Posterior vena cava (tissue), 2 donors: ENCODE measurements around the gene GABRB2. TPM values are rescaled to one million over a fixed set of nuclear protein-coding genes. Genes with fewer than 3 reads are reported as not detected.
"Not testable (repeated sequence)": the region's sequence is repeated elsewhere in the genome, so short reads cannot be mapped to it uniquely, and the experiment has no call there.

Source experiments
- DNase-seq: peaks from one replicate; pipeline ENCODE4 v3.0.0-alpha.2; 2020; ENCODE audit warnings: low spot score
- intact Hi-C, 2 donors: fragments of 100-400 bp; cut with DNase I; formaldehyde crosslinking; loops; one replicate each; pipeline versions ENCODE4 v1.14.1 to v1.14.2; 2022 to 2023
- total RNA-seq, 2 donors: library from RNA; stranded (reverse); fragmentation: NEBNext Ultra II Directional; extraction: Animal tissue kit (Norgen Biotek cat#: 25700); gene quantifications; one replicate each; pipeline ENCODE4 v1.2.1, GENCODE V29; 2021
- donor health status: DM: yes; HTN: yes; CAD: no.
- donor health status: DM: yes; HTN: yes; CAD: no.

GABRB2 gene
- total RNA-seq, 2 donors from 2014 or later: 0.86 to 0.93 TPM

DNA sequence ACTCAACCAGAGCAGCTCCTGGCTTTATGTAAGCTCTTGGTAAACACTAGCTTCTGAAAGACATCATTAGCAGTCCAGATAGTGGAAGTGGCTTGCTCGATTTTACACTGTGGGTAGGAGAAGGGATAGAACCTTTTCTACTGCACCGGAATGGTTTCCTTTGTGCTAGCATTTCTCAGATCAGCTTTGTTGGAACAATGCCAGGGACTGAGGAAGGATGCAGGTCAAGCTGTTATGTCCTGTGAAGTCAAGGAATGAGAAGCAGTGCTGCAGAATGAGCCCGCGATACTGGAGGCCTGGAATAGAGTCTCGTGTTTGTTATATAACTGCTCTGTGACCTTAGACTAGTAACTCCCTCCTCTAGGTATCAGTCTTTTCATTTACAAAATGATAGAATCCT, 233.6 kb downstream of the GABRB2 start:
- intact Hi-C loops: no loop called here

DNA sequence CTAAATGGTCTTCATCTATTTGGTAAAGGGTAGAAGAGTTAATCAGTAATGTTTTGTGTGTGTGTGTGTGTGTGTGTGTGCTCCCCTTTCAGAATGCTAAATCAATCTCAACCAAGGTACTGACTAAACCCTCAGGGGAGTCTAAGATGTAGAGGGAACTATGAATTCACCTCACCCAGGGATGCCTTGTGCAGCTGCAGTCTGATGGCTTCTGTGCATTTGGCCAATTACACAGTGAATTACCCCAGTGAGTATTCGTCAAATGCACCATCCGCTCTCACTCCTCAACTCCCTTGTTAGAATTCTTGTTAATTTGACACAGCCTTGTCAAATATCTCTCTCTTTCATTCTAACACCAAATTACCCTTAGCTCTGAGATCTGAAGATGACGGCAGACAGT, 234.6 kb downstream of the GABRB2 start:
- intact Hi-C loops: no loop called here
- no peak for DNase-seq

More for the DNA sequence above, 233.6 kb downstream of the GABRB2 start:
- no peak for DNase-seq

DNA sequence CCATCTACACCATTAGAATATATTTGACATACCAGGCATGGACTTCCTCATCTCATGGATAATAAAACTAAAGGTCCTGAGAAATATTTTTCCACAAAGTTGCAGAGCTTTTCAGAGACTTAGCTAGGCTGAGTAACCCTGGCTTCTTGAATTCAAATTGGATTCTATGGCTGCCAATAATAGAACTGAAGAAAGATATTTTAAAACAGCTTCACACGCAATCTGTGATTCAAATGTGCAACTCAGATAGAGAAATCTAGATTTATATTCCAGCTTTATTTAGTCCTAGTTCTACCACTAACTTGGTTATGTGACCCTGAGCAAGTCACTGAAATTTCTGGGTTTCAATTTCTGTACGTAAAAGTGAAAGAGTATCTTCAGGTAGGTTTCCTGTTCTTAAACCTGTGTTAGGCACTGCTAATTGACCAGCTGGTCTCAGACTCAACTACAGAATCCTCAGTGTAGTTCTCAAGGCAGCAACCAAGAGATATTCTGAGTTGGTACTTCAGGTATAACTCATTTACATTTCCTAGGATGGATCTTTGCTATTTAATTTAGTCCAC, 235.3 kb downstream of the GABRB2 start:
- no peak for DNase-seq
- intact Hi-C loops: no loop called here

DNA sequence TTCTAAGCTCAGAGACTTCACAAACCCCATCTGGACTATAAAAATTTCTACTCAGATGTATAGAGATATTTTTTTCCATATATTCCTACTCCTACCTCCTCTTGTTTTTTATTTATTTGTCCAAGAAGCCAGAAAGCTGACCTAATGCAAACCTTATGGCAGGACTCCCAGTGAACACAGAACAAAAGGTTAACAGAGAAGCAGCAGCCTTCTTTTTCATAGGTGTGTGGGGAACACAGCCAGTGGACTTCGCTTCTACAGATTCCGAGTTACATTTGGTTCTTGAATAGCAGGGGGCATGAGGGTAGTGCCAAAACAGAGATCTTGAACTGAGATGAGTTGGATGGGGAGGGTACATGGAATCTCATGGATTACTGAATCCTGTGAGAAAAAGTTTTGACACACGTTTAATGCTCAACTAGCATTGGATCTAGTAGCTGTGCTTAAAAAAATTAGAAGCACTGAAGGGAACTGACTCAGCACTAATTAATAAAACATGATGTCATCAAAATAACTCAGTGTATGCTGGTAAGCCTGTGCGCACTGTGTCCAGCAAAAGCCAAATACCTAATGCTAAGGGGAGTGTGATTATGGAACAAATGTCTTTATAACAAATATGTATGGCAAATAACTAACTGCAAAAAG, 240.1 kb downstream of the GABRB2 start:
- DNase-seq: no peak
- intact Hi-C loops: no loop called here

DNA sequence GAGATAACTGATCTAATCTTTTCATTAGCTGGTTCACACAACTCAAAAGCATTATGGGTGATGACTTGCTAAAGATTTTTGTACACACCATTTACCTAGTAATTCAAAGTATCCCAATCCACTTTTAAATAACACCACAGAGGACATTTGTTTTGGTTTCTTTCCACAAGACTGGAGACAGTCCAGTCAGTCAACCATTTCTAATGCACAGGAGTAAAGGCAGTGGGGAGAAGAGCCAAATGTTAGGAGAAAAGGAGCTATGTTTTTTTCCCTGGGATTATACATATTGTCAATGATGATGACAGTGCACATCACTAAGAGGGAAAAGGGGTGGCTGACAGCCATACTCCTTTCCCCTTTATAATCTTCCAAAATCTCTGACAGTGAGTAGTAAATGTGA, 240.9 kb downstream of the GABRB2 start:
- intact Hi-C loops: no loop called here
- DNase-seq: no peak

DNA sequence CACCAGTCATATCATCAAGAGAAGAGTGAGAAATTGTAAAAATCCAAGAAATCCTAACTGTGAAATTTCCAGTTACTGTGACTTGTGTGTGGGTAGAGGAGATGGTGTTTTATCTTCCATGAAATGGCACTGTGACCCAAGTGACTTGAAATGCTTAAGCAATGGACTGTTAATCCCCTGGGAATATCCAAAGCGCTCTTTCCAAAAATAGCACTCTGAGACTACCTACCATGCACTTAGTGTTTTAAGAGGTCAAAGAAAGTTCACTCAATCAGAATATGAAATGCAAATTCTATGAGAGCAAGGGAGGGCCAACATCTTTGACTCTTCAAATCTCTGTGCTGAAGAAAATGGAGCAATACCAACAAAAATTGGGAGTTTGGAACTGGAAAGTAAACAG, 244.0 kb downstream of the GABRB2 start:
- intact Hi-C loops: no loop called here
- DNase-seq: no peak

DNA sequence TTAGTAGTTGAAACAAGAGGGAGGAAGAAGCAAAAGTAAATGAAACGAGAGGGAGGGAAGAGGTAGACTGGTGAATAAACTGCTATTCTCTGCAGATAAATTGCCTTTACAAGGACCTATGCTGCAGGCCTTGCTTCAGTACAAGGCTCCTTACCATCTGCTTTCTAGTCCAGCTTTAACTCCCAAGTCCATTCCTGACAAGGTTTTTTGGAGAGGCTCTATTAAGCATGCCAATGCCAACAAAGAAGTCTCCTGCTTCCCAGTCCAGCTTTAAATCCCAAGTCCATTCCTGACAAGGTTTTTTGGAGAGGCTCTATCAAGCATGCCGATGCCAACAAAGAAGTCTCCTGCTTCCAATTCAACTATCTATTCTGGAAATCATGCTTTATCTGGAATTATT, 244.9 kb downstream of the GABRB2 start:
- intact Hi-C loops: no loop called here
- no peak for DNase-seq

DNA sequence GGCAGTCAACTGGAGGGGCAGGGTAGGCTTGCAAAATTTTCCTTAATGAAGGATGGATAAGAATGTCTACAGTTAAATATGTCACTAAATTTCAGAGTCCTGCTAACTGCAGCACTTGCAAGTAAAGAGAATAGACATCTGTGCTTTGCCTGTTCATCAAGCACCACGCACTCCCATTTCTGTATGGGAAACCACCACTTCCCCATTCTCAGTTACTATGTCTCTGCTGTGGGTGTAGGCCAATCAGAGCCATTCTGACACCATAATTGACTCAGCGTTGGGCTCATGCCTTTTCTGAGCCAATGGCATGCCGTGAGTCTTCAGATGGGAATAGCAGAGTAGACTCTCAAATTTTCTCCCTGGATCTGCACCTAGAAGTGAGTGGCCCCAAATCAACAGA, 247.5 kb downstream of the GABRB2 start:
- no peak for DNase-seq
- intact Hi-C loops: no loop called here

DNA sequence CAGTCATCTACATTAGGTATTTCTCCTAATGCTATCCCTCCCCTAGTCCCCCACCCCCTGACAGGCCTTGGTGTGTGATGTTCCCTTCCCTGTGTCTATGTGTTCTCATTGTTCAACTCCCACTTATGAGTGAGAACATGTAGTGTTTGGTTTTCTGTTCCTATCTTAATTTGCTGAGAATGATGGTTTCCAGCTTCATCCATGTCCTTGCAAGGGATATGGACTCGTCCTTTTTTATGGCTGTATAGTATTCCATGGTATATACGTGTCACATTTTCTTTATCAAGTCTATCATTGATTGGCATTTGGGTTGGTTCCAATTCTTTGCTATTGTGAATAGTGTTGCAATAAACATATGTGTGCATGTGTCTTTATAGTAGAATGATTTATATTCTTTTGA, 249.1 kb downstream of the GABRB2 start:
- intact Hi-C loops, DNase-seq: not testable (repeated sequence)

DNA sequence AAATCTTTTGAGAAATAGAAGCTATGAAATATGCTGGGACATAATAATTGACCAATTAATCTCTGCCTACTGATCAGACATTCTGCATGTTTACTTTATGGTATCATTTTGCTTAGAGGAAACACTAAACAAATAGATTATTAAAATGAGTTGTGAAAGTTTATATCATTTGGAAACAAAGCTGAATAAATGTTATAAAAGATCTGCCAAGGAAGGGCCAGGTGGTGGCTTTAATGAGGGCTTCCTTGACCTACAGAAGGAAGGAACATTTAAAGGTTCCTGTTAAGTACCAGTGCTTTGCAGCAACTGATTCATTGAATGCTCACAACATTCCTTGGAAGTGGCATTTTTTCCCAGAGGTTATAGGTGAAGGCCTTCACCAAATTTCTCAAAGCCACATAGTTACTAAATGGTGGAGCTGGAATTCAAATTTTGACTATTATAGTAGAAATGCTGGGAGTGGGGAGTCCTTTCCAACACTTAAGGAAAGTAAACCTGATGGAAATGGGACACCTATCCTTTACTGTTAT, 250.7 kb downstream of the GABRB2 start:
- intact Hi-C loops: no loop called here

DNA sequence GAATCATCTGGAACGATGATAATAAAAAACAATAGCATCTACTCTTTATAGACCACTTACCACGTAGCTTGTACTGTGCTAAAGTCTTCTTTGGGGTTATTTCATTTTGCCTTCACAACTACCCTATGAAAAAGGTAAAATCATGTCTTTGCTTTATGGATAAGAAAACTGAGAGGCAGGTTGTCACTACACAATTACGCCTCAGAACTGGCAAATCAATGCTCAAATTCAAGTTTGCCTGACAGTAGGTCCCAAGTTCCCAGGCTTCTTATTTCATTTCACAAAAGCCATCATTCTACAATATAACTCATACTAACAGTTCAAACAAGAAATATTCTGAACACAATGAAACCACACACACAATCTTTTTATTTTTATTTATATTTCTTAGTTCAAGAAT, 258.5 kb downstream of the GABRB2 start:
- no peak for DNase-seq
- intact Hi-C loops: no loop called here

More for the DNA sequence above, 250.7 kb downstream of the GABRB2 start:
- DNase-seq: no peak

DNA sequence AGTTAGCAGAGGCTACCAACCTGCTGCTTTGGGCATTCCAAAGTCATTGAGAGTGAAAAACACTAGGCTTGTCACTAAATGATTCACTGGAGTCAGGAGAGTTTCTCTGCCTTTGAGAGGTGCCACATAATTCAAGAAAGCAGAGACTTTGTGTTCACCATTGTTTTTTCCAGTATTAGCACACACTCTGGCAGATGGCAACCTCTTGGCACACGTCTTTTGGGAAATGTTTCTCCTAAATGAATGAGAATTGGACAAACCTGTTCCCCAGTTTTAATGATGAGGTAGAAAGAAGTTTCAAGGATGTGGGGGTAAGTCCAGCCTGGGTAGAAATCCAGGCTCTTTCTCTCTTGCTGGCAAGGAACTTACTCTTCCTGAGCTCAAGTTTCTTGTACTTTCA, 259.1 kb downstream of the GABRB2 start:
- intact Hi-C loops: no loop called here
- no peak for DNase-seq

DNA sequence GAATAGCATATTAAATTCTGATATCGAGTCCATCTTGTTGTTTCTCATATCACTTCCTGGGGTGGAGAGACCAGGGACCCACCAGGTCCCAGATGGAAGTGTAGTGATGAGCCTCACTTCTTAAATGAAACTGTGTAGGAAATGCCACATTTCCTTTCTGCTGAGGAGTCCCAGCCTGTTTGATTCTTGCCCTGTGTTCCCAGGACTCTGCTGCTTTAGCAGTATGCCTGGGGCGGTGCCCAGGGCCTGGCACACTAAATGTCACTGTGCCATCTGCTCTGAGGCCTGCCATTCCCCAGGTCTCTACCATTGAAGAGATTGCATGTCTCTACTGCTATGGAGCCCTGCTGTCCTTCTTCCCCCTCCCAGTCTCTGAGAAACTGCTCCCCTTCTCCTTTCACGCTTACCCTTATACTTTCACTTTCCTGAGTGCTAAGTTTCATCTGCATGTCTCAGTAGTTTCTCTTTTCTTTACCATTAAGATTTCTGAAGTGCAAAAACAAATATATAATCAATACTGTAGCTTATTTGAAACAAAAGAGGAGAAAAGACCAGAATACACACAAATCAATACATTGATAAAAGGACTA, 260.4 kb downstream of the GABRB2 start:
- intact Hi-C loops: no loop called here
- no peak for DNase-seq

DNA sequence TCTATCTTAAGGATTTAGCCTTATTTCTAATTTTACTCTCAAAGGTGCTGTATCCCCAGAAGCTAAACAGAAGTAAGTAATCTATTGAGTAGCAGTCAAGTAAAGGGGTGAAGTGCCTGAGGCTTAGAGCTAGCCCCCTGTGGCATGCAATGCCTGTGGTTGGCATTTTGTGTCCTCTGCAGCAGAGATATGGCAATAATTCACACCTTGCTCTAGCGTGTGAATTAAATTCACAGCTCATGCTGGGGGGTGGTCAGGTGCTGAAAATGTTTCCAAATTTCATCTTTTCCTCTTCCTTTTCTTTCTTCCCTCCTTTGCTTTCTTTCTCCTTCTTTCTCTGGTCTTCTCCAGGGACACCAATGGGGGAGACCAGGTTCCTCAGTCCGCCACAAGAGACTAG, 262.1 kb downstream of the GABRB2 start:
- intact Hi-C loops: no loop called here

DNA sequence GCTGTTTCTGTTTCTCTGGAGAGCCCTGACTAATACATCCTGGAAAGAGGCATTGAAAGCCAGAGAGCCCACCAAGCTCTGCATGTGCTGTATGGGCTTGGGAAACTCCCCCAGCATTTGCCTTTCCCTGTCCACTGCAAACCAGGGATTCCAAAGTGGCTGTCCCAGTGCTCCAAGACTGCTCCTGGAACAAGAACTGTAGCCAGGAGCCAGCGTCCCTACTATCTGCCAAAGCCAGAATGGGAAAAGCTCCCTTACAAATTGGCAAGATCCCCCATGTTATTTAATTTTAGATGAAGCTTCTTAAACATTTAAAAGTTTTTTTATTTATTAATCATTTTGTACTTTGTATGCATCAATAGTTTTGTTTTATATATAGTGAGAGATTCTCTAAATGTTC, 263.2 kb downstream of the GABRB2 start:
- no peak for DNase-seq
- intact Hi-C loops: no loop called here

More for the DNA sequence above, 262.1 kb downstream of the GABRB2 start:
- DNase-seq: no peak

DNA sequence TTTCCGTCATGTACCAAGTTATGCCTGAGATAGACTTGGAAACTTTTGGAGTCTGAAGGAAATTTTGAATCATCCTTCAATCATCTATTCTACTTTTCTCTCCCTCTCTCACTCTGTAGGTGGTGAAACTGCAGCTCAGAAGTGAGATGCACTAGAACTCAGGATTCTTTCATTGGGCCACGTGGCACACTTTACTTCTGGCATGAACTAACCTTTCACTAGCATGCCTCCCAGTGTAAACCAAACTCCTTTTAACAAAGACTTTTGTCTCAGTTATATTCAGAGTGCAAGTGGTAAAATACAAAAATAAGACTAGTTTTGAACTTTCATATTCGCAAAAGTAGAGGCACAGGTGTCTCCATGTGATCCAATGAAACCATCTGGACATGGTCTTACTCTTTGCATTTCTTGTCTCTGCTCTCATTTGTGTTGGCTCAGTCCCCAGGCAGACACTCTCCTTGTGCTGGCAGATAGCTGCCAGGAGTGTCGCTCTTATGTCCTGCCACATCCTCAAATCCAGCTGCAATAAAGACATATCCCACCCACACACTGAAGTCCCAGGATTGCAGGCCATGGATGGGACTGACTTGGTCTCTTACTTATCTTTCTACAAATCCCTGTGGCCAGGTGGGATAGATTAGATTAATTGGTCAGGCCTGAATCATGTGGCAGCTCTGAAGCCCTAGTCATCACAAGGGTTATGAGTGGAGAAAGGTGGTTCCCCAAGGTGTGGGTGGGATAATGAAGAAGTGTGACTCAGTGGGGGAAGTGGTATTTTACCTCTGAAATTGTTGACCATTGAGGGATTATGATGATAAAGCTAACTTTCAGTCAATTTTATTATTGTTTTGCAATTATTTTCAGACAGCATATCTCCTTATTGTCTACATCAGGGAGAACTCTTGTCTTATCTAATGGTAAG, 267.5 kb downstream of the GABRB2 start:
- no peak for DNase-seq
- intact Hi-C loops: no loop called here

DNA sequence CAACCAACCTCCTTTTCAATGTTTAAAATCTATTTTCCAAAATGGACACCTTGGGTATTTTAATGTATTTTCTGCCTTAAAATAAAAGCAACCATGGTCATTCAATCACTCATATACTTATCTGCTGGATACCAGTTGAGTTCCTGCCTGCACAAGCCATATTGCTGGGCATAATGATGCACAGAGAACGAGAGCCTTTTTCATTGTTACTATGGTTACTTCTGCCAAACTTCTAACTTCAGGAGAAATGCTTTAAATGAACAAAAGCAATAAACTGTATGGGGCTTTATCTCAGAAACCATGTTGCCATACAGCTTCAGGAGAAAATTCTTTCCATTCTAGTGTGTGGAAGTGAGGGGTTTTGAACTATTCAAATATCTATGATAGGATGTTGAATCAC, 269.5 kb downstream of the GABRB2 start:
- DNase-seq: no peak
- intact Hi-C loops: no loop called here

DNA sequence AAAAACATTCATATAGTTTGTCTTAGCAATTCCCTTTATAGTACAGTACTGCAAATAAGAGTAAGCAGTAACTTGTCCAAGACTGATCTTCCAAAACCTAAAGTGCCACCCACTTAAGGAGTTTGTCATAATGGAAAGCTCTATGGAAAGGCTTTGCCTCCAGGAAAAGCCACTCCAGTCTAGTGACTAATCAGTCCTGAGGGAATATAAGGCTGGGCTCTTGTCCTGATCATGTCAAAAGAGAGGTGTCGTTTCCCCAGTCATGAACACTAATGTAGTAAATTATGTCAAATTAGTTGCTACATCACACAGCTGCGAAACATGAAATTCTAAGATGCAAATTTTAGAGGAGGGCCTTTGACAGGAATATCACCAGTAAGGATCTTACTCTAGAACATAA, 271.6 kb downstream of the GABRB2 start:
- no peak for DNase-seq
- intact Hi-C loops: no loop called here

DNA sequence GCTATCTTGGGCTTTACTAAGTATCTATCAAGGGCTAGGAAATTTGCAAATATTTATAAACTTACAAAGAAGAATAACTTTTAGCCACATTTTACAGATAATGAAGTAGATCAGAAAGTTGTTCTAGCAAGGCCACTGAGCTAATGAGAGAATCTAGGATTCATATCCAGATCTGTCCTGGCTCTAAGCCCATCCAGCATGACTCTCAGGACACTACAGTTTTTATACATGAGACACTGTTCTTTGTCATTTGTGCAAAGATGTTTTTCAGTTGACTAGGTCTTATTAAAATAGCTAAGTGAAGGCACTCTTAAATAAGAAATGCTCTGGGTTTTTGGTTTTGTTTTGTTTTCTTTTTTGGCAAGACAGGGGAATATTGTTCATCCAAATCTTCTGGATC, 273.1 kb downstream of the GABRB2 start:
- intact Hi-C loops: no loop called here

DNA sequence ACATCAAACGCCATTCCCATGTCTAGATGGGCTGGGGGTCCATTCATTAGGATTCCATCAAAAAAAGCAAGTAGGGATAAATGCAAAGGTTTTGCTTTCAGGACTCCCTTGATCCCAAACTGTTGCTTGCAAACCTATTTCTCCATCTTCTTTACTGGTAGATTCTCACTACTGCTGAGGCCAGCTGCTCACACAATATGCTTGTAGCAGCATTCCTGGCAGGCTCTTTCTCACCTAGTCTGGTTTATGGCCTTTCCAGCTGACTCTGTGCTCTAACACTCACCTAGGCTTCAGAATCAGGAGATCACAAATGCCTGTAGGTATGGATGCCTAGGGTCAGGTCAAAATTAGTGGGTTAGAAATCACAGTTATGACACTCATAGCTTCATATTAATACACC, 274.7 kb downstream of the GABRB2 start:
- no peak for DNase-seq
- intact Hi-C loops: no loop called here

More for the DNA sequence above, 273.1 kb downstream of the GABRB2 start:
- no peak for DNase-seq
